ENCODE measurements around the gene DDX1.
"Not testable (repeated sequence)": the region's sequence is repeated elsewhere in the genome, so short reads cannot be mapped to it uniquely, and the experiment has no call there.

The DDX1 gene

GRCh38 chr2:15670469-15670868, 78.8 kb downstream of the DDX1 start:
- no peak overlapping the region for H3K27ac ChIP-seq

GRCh38 chr2:15670981-15671380, 79.3 kb downstream of the DDX1 start:
- H3K27ac ChIP-seq = no peak overlapping the region
- no peak overlapping the region for H3K4me3 ChIP-seq

More at GRCh38 chr2:15670469-15670868, 78.8 kb downstream of the DDX1 start:
- H3K4me3 ChIP-seq = no peak overlapping the region

GRCh38 chr2:15671409-15671808, 79.7 kb downstream of the DDX1 start:
- Histone ChIP-seq H3K27ac (no peak overlapping the region), H3K4me3 (no peak overlapping the region)

- no peak overlapping the region for H3K27ac ChIP-seq
- no peak overlapping the region for H3K4me3 ChIP-seq
These were observed 80.5 kb downstream of the DDX1 start for GRCh38 chr2:15671842-15672815.

GRCh38 chr2:15672961-15673918, 81.6 kb downstream of the DDX1 start:
- no peak overlapping the region for H3K4me3 ChIP-seq
- H3K27ac ChIP-seq = peak overlapping the region in 1 of 21 experiments; percentile 37

GRCh38 chr2:15673919-15674636, 82.4 kb downstream of the DDX1 start:
- H3K27ac ChIP-seq = peak overlapping the region in 2 of 21 experiments; percentile 35 to 37
- H3K4me3 ChIP-seq = no peak overlapping the region

- Histone ChIP-seq H3K4me3 (no peak overlapping the region), H3K27ac (no peak overlapping the region)
These were observed 83.2 kb downstream of the DDX1 start for GRCh38 chr2:15674637-15675455.

GRCh38 chr2:15675456-15676195, 84.0 kb downstream of the DDX1 start:
- H3K4me3 ChIP-seq = no peak overlapping the region
- H3K27ac ChIP-seq = no peak overlapping the region

GRCh38 chr2:15677141-15677843, 85.6 kb downstream of the DDX1 start:
- Histone ChIP-seq H3K4me3 (no peak overlapping the region), H3K27ac (no peak overlapping the region)

GRCh38 chr2:15678346-15678745, 86.7 kb downstream of the DDX1 start:
- no peak overlapping the region for H3K27ac ChIP-seq

GRCh38 chr2:15678909-15679308, 87.2 kb downstream of the DDX1 start:
- no peak overlapping the region for H3K27ac ChIP-seq
- H3K4me3 ChIP-seq = no peak overlapping the region

More at GRCh38 chr2:15678346-15678745, 86.7 kb downstream of the DDX1 start:
- no peak overlapping the region for H3K4me3 ChIP-seq

- H3K4me3 ChIP-seq = no peak overlapping the region
- H3K27ac ChIP-seq = no peak overlapping the region
These were observed 87.8 kb downstream of the DDX1 start for GRCh38 chr2:15679386-15679924.

- H3K27ac ChIP-seq, H3K4me3 ChIP-seq: not testable (repeated sequence)
These were observed 88.5 kb downstream of the DDX1 start for GRCh38 chr2:15680132-15680531.
